ENCODE measurements around the gene ARID1A.

- no peak for TF ChIP-seq CTCF (IDR thresholded peaks at IDR 0.05)
- TF ChIP-seq POLR2A (IDR thresholded peaks at IDR 0.05) = no peak
Measured at GRCh38 chr1:26717017-26717491, 21.2 kb downstream of the ARID1A start.

Measured in heart left ventricle (tissue), 13 donors.